ENCODE results near the gene CGGBP1.

CGGBP1 gene

GRCh38 chr3:88005066-88005465 is 53.7 kb downstream of the CGGBP1 start:
- Mint-ChIP-seq H3K36me3 (ENCODE audit: low read depth) (no peaks in the 10 kb centered on the region), H3K4me3 (no peak overlapping the region), H3K9me3 (peaks cover 15% of the 10 kb centered on the region), H3K27ac (no peak overlapping the region), H3K27me3 (ENCODE audit: low read depth, poor library complexity) (no peaks in the 10 kb centered on the region), H3K4me1 (no peaks in the 10 kb centered on the region)
- DNase-seq = no peak
- no peak for TF ChIP-seq CTCF (IDR thresholded peaks at IDR 0.05)

- H3K27ac Mint-ChIP-seq = no peak overlapping the region
- H3K9me3 Mint-ChIP-seq = peaks cover 14% of the 10 kb centered on the region
- no peaks in the 10 kb centered on the region for H3K27me3 Mint-ChIP-seq (ENCODE audit: low read depth, poor library complexity)
- no peak overlapping the region for H3K4me3 Mint-ChIP-seq
- TF ChIP-seq CTCF (IDR thresholded peaks at IDR 0.05) = peak; percentile 70
- peak; percentile 13 for DNase-seq
- H3K4me1 Mint-ChIP-seq = no peaks in the 10 kb centered on the region
- H3K36me3 Mint-ChIP-seq (ENCODE audit: low read depth) = no peaks in the 10 kb centered on the region
Measured at GRCh38 chr3:88003115-88003755, 55.6 kb downstream of the CGGBP1 start.

GRCh38 chr3:88002448-88002847 is 56.4 kb downstream of the CGGBP1 start:
- TF ChIP-seq CTCF (IDR thresholded peaks at IDR 0.05) = no peak
- Mint-ChIP-seq H3K27ac (no peak overlapping the region), H3K4me3 (no peak overlapping the region), H3K27me3 (ENCODE audit: low read depth, poor library complexity) (no peaks in the 10 kb centered on the region), H3K4me1 (no peaks in the 10 kb centered on the region), H3K36me3 (ENCODE audit: low read depth) (no peaks in the 10 kb centered on the region), H3K9me3 (peaks cover 9% of the 10 kb centered on the region)
- DNase-seq = no peak

Data from nephron progenitor cell (in vitro differentiated cells).